GM19463 (cell line): ENCODE results near the gene COL27A1.
"Not testable (repeated sequence)": the region's sequence is repeated elsewhere in the genome, so short reads cannot be mapped to it uniquely, and the experiment has no call there.

ENCODE experiments used
- ATAC-seq: cut with Tn5 transposase; IDR thresholded peaks from one replicate; pipeline ENCODE4 v1.9.1; 2021; ENCODE audit warnings: mild to moderate bottlenecking, moderate library complexity; ENCODE audit not compliant: unreplicated experiment

COL27A1 gene

DNA sequence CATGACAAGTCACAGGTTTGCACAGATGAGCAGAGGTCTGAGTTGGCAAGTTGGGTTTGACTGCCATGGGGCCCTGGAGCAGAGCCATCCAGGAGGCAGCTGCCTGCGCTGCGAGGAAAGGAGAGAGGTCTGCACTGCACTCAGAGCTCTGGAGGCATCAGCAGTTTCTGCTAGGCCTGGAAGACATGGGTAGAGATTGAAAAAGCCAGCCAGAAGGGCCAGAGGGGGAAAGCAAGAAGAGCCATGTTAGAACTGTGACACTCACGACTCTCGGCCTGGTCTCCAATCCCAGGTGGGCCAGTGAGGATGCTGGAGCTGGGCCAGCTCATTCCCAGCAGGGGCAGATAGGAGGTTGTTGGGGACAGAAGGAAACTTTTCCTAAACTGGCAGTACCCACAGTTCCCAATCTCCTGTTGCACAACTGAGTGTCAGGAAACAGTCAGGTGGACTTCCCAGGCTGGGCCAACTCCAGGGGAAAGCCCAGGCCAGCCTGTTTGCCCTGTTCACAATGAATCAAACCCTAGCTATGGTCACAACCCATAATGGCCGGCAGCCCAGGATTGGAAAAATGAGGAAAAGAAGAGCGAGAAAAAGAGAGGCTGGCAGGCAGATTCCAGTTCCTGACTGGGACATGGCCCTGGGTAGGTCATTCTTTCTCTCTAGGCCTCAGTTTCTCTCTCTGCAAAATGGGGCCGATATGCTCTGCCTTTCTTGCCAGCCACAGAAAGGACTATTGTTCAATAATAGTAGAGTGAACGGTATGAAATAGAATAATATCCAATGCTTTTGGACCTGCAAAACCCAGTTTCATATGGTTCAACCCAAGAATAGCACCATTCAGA, 159.8 kb downstream of the COL27A1 start:
- ATAC-seq = no peak

DNA sequence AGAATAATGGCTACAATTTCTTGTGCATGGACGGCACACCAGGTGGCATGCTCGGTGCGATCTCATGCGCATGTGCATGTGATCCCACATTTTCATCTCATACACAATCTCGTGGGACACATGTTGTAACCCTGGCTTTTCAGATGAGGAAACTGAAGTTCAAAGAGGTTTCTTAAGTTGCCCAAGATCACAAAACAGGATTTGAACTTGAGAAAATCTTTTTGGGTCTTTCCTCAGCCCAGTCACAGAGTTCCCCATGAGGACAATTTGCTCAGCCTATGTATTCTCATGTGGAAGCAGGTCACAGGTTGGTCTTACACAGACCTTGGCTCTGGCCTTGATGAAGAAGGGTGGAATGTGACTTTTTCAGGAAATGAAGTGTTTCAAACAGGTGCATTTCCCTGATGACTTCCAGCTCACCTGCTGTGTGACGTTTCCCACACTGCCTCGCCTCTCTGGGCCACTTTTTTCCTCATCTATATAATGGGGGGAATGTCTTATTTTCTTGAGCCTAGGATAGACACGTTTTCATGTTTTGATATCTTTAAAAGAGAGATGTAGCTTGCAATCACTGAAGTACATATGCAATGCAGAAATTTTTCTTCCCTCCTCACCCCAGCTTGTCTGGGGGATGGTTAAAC, 160.5 kb downstream of the COL27A1 start:
- ATAC-seq = no peak

DNA sequence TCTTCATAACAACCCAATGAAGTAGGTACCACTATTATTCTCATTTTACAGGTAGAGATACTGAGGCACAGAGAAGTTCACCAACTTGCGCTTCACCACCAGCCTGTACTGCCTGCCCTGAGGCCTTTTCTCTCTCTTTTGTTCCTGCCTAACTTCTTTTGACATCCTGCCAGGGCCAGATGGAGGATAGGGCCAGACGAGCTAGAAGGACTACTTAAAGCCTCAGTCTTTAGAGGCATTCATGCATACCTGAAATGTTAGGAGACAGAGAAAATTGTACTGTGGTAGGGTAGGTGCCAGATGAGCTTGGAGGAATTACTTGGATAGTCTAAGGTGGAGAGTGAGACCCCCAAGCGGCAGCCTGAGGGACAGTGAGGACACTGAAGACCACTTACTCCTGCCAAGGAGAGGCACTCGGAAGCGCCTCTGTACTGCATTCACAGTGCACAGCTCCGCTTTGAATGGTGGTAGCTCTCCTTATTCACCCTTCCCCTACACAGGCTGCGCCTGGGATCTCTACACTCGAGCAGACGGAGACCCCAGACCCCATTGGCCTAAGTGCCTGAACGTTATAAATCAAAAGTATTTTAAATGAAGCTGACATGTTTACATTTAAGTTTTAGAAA, 161.4 kb downstream of the COL27A1 start:
- no peak for ATAC-seq

DNA sequence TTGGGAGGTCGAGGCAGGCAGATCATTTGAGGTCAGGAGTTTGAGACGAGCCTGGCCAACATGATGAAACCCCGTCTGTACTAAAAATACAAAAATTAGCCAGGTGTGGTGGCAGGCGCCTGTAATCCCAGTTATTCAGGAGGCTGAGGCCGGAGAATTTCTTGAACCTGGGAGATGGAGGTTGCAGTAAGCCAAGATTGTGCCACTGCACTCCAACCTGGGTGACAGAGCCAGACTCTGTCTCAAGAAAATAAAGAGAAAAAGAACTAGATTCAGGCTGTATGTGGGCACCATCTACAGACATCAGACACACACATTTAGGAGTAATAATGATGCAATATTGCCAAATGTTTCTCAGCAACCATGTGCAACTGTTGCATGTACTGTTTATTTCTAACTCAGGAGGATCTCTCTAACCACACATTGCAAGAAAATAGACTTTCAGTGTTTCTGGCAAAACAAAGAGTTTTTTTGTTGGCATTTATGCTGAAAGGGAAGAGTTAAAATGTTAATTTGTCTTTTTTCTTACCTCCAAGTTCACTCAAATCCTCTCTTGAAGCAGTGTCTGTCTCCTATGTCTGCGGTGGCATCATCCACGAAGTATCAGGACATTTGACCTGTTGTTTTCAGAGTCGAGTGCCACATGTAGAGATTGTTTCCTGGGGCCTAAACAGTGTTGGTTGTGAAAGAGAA, 162.5 kb downstream of the COL27A1 start:
- ATAC-seq = no peak

DNA sequence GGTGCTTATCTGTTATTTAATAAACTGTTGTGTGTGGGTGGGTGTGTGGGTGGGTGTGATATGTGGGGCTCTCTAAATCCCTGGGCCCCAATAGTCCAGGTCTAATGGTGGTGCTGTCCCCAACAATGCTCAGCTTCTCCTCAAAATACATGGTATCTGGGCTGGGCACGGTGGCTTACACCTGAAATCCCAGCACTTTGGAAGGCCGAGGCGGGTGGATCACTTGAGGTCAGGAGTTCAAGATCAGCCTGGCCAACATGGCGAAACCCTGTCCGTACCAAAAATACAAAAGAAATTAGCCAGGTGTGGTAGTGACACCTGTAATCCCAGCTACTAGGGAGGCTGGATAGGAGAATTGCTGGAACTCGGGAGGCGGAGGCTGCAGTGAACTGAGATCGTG, 163.1 kb downstream of the COL27A1 start:
- ATAC-seq = no peak

DNA sequence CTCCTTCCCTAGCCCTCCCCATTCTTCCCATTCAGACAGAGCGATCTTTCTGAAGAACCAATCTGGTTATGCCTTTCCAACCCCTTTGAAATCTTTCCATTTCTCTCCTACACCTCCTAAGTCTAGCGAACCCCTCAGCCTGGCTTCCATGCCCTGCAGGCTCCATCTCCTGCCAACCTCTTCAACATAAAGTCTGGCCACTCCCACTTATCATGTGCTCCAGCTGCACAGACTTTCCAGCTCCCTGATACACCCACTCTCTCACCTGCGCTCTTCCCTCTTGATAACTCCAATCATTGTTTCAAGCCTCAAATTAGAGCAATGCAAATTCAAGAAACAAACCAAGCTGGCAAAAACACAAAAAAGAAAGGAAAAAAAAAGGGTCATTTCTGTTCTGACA, 163.8 kb downstream of the COL27A1 start:
- no peak for ATAC-seq

DNA sequence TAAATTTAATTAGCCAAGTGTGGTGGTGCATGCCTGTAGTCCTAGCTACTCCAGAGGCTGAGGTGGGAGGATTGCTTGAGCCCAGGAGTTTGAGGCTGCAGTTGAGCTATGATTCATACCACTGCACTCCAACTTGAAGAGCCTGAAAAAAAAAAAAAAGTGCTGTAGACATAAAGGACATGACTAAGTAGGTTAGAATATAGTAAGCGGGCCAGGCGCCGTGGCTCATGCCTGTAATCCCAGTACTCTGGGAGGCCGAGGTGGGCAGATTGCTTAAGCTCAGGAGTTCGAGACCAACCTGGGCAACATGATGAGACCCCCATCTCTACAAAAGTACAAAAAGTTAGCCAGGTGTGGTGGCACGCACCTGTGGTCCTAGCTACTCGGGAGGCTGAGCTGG, 165.4 kb downstream of the COL27A1 start:
- ATAC-seq = not testable (repeated sequence)

DNA sequence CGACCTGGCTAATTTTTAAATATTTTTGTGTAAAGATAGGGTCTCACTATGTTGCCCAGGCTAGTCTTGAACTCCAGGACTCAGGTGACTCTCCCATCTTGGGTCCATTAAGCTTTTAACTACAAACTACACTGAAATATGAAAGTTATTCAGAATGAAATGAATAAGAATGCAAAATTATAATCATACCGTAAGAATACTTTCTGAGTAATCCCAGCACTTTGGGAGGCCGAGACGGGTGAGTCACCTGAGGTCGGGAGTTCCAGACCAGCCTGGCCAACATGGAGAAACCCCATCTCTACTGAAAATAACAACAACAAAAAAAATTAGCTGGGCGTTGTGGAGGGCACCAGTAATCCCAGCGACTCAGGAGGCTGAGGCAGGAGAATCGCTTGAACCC, 166.4 kb downstream of the COL27A1 start:
- no peak for ATAC-seq

DNA sequence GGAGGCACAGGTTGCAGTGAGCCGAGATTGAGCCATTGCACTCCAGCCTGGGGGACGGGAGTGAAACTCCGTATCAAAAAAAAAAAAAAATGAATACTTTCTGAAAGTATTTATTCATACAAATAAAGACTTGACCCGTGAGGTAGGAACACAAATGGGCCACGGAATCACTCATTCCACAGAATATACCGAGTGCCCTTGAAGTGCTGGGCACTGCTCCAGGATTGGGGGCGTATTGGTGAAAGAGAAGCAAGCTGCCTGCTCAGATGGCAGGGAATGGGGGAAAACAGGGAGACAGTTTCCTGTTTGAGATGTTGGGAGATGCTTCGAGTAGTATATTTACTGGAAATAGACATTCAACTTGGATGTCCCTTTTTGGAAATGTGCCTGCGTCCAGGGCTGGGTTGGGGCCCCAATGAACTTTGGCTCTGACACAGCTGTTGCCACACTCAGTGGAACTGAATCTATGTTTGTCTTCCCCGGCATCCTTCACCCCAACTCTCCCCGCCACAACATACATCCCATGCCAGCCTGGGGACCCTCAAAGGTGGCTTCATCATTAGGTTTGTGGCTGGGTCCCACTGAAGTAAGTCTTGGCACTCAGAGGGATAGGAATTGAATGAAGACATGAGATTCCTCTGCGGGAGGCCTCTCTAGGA, 167.0 kb downstream of the COL27A1 start:
- ATAC-seq = not testable (repeated sequence)

DNA sequence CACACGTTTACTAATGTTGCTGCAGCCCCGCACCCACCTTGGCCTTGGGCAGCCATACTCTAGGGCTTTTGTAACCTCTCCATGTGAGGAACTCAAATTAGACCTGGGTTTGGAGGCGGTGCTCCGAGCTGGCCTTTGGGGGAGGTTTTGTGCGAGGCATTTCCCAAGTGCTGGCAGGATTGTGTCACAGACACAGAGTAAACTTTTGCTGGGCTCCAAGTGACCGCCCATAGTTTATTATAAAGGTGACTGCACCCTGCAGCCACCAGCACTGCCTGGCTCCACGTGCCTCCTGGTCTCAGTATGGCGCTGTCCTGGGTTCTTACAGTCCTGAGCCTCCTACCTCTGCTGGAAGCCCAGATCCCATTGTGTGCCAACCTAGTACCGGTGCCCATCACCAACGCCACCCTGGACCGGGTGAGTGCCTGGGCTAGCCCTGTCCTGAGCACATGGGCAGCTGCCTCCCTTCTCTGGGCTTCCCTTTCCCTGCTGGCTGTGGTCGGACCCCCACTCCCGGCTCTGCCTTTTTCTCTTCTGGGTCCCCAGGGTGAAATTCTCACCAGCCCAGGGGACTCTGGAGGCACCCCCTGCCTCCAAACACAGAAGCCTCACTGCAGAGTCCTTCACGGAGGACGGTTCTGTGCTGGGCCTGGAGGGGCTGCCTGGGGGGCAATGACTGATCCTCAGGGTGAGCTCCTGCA, 167.6 kb downstream of the COL27A1 start, which contains the start of gene ORM1:
Gene ORM1 (plus strand): TSS at position 268 of the 701 bp plus-strand sequence. CDS start 36 bp downstream, at position 304.
- ATAC-seq = not testable (repeated sequence)

DNA sequence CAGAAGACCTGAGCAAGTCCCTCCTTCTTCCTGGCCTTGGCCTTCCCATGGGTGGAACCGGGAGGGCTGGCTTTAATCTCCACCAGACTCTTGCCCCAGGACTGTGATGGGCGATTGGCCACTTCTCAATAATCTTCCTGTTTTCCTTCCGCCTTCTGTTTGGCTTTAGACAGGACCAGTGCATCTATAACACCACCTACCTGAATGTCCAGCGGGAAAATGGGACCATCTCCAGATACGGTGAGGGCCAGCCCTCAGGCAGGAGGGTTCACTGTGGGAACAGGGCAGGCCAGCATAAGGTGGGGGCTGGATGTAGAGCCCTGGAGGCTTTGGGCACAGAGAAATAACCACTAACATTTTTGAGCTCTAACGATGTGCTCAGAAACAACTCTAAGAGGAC, 168.5 kb downstream of the COL27A1 start:
- ATAC-seq = not testable (repeated sequence)

DNA sequence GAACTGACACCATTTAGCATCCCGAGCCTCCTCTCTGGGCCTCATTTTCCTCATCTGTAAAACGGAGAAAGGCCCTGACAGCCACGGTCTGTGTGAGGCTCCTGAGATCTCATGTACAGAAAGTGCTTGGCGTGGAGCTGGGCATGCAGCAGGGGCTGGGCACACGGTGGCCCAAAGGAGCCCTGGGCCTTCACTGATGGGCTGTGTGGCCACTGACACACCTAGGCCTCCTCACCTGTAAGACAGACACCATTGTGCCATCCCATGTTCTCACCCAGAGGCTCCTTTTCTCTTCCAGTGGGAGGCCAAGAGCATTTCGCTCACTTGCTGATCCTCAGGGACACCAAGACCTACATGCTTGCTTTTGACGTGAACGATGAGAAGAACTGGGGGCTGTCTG, 169.2 kb downstream of the COL27A1 start:
- no peak for ATAC-seq

DNA sequence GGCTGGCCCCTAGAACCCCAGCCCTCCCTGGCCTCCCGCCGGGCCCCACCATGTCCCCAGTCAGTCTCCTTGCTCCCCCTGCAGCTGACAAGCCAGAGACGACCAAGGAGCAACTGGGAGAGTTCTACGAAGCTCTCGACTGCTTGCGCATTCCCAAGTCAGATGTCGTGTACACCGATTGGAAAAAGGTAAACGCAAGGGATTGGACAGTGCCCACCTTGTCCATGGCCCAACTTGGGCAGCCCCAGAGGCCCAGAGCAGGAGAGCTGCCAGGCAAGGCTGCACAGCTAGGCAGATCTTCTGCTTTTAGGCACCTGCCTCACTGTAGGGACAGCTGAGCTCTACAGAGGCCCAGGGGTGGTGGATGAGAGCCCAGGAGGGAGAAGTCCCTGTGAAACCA, 169.6 kb downstream of the COL27A1 start:
- ATAC-seq = not testable (repeated sequence)

DNA sequence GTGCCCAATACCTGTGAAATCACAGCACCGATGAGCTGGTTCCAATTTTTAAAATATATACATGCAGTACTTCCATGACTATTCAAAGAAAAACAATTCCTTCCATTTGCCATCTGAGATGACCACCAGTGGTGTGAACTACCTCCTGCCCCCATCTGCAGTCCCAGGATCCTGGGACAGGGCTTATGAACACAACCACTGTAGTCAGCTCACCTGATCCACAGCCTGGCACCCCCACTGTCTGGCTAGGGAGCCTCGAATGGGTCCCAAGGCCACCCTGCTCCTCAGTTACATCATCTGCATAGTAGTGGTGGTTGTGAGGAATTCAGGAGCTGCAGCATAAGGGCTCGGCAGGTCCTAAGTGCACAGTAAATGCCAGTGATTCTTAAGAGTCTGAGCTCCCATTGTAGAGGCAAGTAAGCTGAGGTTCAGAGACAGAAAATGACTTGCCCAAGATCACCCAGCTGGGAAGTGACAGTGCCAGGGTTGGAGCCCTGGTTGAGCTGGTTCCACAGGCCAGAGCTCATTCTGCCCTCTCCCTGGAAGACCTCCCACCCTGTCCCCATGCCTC, 170.4 kb downstream of the COL27A1 start:
- ATAC-seq = not testable (repeated sequence)

DNA sequence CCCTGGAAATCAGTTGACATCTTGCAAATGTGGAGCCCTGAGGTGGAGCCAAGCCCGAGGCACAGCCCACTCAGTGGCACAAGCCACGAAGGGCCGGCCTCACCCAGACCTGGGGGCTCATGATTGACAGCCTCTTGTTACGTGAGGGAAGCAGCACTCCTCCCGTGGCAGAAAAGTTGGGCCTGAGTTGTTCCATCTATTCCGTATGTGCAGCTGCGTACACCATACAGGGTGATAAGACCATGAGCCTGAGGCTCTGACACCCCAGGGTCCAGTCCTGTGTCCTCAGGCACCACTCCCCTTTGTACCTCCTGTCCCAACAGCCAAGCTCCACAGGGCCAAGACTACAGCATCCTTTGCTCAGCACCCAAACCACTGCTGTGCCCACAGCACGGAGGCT, 172.4 kb downstream of the COL27A1 start:
- no peak for ATAC-seq

DNA sequence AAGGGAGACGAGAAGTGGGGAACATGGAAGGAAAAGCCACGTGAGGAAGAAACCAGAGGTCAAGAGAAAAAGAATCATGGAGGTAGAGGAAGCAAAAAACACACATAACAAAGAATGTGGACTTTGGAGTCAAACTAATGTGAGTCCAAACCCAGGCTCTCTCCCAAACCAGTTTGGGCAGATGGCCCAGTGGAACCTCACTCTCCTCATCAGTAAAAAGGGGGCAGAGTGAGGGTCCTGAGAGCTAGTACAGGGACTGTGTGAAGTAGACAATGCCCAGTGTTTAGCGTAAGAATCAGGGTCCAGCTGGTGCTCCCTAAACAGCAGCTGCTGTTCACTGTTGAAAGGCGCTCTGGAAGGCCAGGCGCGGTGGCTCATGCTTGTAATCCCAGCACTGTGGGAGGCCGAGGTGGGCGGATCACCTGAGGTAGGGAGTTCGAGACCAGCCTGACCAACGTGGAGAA, 173.1 kb downstream of the COL27A1 start:
- not testable (repeated sequence) for ATAC-seq

DNA sequence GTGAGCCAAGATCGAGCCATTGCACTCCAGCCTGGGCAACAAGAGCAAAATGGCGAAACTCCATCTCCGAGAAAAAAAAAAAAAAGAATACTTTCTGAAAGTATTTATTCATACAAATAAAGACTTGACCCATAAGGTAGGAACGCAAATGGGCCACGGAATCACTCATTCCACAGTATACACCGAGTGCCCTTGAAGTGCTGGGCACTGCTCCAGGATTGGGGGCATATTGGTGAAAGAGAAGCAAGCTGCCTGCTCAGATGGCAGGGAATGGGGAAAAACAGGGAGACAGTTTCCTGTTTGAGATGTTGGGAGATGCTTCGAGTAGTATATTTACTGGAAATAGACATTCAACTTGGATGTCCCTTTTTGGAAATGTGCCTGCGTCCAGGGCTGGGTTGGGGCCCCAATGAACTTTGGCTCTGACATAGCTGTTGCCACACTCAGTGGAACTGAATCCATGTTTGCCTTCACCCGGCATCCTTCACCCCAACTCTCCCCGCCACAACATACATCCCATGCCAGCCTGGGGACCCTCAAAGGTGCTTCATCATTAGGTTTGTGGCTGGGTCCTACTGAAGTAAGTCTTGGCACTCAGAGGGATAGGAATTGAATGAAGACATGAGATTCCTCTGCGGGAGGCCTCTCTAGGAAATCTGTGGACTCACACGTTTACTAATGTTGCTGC, 173.7 kb downstream of the COL27A1 start:
- not testable (repeated sequence) for ATAC-seq

DNA sequence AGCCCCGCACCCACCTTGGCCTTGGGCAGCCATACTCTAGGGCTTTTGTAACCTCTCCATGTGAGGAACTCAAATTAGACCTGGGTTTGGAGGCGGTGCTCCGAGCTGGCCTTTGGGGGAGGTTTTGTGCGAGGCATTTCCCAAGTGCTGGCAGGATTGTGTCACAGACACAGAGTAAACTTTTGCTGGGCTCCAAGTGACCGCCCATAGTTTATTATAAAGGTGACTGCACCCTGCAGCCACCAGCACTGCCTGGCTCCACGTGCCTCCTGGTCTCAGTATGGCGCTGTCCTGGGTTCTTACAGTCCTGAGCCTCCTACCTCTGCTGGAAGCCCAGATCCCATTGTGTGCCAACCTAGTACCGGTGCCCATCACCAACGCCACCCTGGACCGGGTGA, 174.3 kb downstream of the COL27A1 start, which contains the start of gene ORM2:
Gene ORM2 (plus strand): TSS at position 245 of the 398 bp plus-strand sequence. CDS start 36 bp downstream, at position 281.
- not testable (repeated sequence) for ATAC-seq

DNA sequence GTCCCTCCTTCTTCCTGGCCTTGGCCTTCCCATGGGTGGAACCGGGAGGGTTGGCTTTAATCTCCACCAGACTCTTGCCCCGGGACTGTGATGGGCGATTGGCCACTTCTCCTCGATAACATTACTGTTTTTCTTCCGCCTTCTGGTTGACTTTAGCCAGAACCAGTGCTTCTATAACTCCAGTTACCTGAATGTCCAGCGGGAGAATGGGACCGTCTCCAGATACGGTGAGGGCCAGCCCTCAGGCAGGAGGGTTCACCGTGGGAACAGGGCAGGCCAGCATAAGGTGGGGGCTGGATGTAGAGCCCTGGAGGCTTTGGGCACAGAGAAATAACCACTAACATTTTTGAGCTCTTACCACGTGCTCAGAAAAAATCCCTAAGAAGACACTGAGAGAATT, 175.3 kb downstream of the COL27A1 start:
- no peak for ATAC-seq
